HepG2 (cell line): Measurements from ENCODE around the gene ABCB4. TPM values are rescaled to one million over a fixed set of nuclear protein-coding genes. Genes with fewer than 3 reads are reported as not detected.

Experiments used
- ATAC-seq: fragments of 200-7000 bp; cut with Tn5 transposase; 3 replicates; pipeline ENCODE4 v1.9.1; 2020; ENCODE audit warnings: mild to moderate bottlenecking, moderate library complexity
- BruUV-seq: library from RNA; stranded (reverse); fragments of 400-500 nt; replicated peaks from 2 replicates; lab custom pipeline; 2021; lab: Mats Ljungman, UMichigan
- CTCF ChIA-PET: fragments of 300-600 bp; formaldehyde crosslinking; extraction: SDS; loops from one replicate; lab custom pipeline; 2021; ENCODE audit warnings: low total read pairs, inconsistent platforms, low intra/inter-chr PET ratio; lab: Yijun Ruan, JAX
- POLR2A ChIA-PET: fragments of 350-600 bp; sonication (Branson Sonifier 250); formaldehyde crosslinking; loops from one replicate; lab custom pipeline; 2020; ENCODE audit warnings: antibody characterized with exemption, inconsistent platforms; lab: Yijun Ruan, JAX
- DNase-seq: peaks from one replicate; pipeline ENCODE4 v3.0.0-alpha.2; 2015; ENCODE audit warnings: low spot score
- FAIRE-seq: peaks from 3 replicates; lab custom pipeline; 2011; peaks lifted over from hg19 to GRCh38; lab: Jason Lieb, UNC
- H2AFZ ChIP-seq: one replicate; pipeline ENCODE4 v1.6.1; 2011; ENCODE audit warnings: low read length, inconsistent platforms
- H3K27ac ChIP-seq: fragments of 300-600 bp; 3 replicates; pipeline ENCODE4 v1.8.0; 2011; ENCODE audit warnings: mixed run types, mild to moderate bottlenecking, mixed read lengths, low read length, inconsistent platforms; ENCODE audit not compliant: insufficient read depth; ENCODE audit errors: extremely low read length
- H3K27me3 ChIP-seq, 2 experiments: fragments of 200-600 bp in 1 of 2; 2 replicates in 1 of 2; 3 replicates in 1 of 2; pipeline versions ENCODE4 v1.6.0 to v1.8.0; 2011; ENCODE audit warnings: low read length in 2 of 2, mild to moderate bottlenecking in 2 of 2, moderate library complexity in 2 of 2, inconsistent platforms in 1 of 2; ENCODE audit not compliant: insufficient read depth in 2 of 2, control insufficient read depth in 1 of 2
- H3K36me3 ChIP-seq, 2 experiments: fragments of 200-600 bp in 1 of 2; replicated peaks in 1 of 2; 2 replicates in 1 of 2; 3 replicates in 1 of 2; pipeline versions ENCODE4 v1.5.1 to v1.8.0; 2011; ENCODE audit warnings: low read length in 2 of 2, inconsistent platforms in 1 of 2; ENCODE audit not compliant: insufficient read depth in 2 of 2, control insufficient read depth in 1 of 2
- H3K4me1 ChIP-seq: 2 replicates; pipeline ENCODE4 v1.5.1; 2012; ENCODE audit warnings: low read length, inconsistent platforms; ENCODE audit not compliant: insufficient read depth
- H3K4me2 ChIP-seq: 2 replicates; pipeline ENCODE4 v1.6.0; 2011; ENCODE audit warnings: low read depth, low read length, inconsistent platforms
- H3K4me3 ChIP-seq, 3 experiments: fragments of 200-600 bp in 1 of 3; sonication (generic), shearing (Covaris generic) in 1 of 3; replicated peaks in 1 of 3; 2 replicates each; pipeline ENCODE4 v1.5.1; 2011 to 2016; ENCODE audit warnings: low read length in 3 of 3, inconsistent platforms in 2 of 3, low read depth in 2 of 3, mild to moderate bottlenecking in 2 of 3, control low read depth in 1 of 3, mixed read lengths in 1 of 3; ENCODE audit not compliant: insufficient read depth in 1 of 3
- H3K79me2 ChIP-seq: one replicate; pipeline ENCODE4 v1.6.1; 2011; ENCODE audit warnings: low read length, inconsistent platforms; ENCODE audit not compliant: insufficient read depth
- H3K9ac ChIP-seq: 2 replicates; pipeline ENCODE4 v1.6.0; 2011; ENCODE audit warnings: mild to moderate bottlenecking, low read depth, low read length, inconsistent platforms; ENCODE audit not compliant: insufficient read depth
- H3K9me3 ChIP-seq: 2 replicates; pipeline ENCODE4 v1.5.1; 2012; ENCODE audit warnings: mild to moderate bottlenecking, low read length
- H4K20me1 ChIP-seq: 2 replicates; pipeline ENCODE4 v1.6.0; 2011; ENCODE audit warnings: inconsistent platforms, mild to moderate bottlenecking, low read length, moderate library complexity; ENCODE audit not compliant: insufficient read depth
- MAFF ChIP-seq: IDR thresholded peaks from 2 replicates; pipeline ENCODE4 v1.6.1; 2011; ENCODE audit warnings: low read depth, low read length, improper control_type of control experiment
- NFATC3 ChIP-seq: sonication (generic); formaldehyde crosslinking; IDR thresholded peaks from 2 replicates; pipeline ENCODE4 v1.5.1; 2020; ENCODE audit warnings: mild to moderate bottlenecking, missing genetic modification reagents
- RFX5 ChIP-seq: IDR thresholded peaks from 2 replicates; pipeline ENCODE4 v1.6.1; 2011; ENCODE audit warnings: low read depth, low read length, improper control_type of control experiment
- TBX2 ChIP-seq: sonication (generic); formaldehyde crosslinking; IDR thresholded peaks from 2 replicates; pipeline ENCODE4 v1.5.0; 2020; ENCODE audit warnings: missing genetic modification reagents, mild to moderate bottlenecking, borderline replicate concordance
- ZBTB38 ChIP-seq: sonication (generic); formaldehyde crosslinking; IDR thresholded peaks from 2 replicates; pipeline ENCODE4 v1.5.1; 2020; ENCODE audit warnings: mild to moderate bottlenecking, missing genetic modification reagents
- ZFP91 ChIP-seq: sonication (generic); formaldehyde crosslinking; IDR thresholded peaks from 2 replicates; pipeline ENCODE4 v1.9.0; 2022; ENCODE audit warnings: missing genetic modification reagents, mild to moderate bottlenecking, borderline replicate concordance
- ZMYM4 ChIP-seq: sonication (generic); formaldehyde crosslinking; IDR thresholded peaks from 2 replicates; pipeline ENCODE4 v1.8.1; 2023; ENCODE audit warnings: mild to moderate bottlenecking, missing genetic modification reagents
- ZNF382 ChIP-seq: sonication (generic); formaldehyde crosslinking; IDR thresholded peaks from 2 replicates; pipeline ENCODE4 v1.5.0; 2020; ENCODE audit warnings: missing genetic modification reagents, mild to moderate bottlenecking, borderline replicate concordance
- ZNF503 ChIP-seq: sonication (generic); formaldehyde crosslinking; IDR thresholded peaks from 2 replicates; pipeline ENCODE4 v1.4.0; 2020; ENCODE audit warnings: missing genetic modification reagents
- WGBS: methylation state at CpG from one replicate; pipeline ENCODE4 v1.1.6; 2017; ENCODE audit warnings: low lambda C conversion rate; 5-methylcytosine and 5-hydroxymethylcytosine counted together
- in situ Hi-C: cut with HindIII; loops from 2 replicates; pipeline ENCODE4 v1.10.0; 2017; ENCODE audit warnings: low pct_unique_long_range_greater_than_20kb; ENCODE audit not compliant: extremely low pct_ligation_motif_present
- intact Hi-C: fragments of 100-400 bp; cut with micrococcal nuclease; formaldehyde crosslinking; loops from one replicate; pipeline ENCODE4 v1.10.0; 2022; ENCODE audit not compliant: unreplicated experiment
- polyA plus RNA-seq, 8 experiments: library from polyadenylated mRNA; depleted of rRNA in 3 of 8; stranded (reverse) in 7 of 8; unstranded in 1 of 8; fragments of >200 nt; fragmentation: Illumina TruSeq in 4 of 8; extraction: Trizol in 4 of 8; gene quantifications; 2 replicates each; pipeline versions ENCODE4 v1.2.1 to v1.2.3, GENCODE V29; 2011 to 2016; ENCODE audit warnings: low read depth in 4 of 8, missing spikeins in 1 of 8, mixed read lengths in 1 of 8; ENCODE audit not compliant: insufficient read depth in 1 of 8
- total RNA-seq, 5 experiments: library from RNA; depleted of rRNA; stranded (reverse); fragments of >200 nt; fragmentation: Illumina TruSeq; extraction: Trizol; gene quantifications; 2 replicates each; pipeline ENCODE4 v1.2.3, GENCODE V29; 2016; ENCODE audit warnings: low read depth in 1 of 5
- TF ChIP-seq, protein P1 (sequence below): sonication (generic); formaldehyde crosslinking; IDR thresholded peaks from 2 replicates; pipeline ENCODE4 v1.5.1; 2020; ENCODE audit warnings: mild to moderate bottlenecking, missing genetic modification reagents, moderate library complexity
- TF ChIP-seq, protein P2 (sequence below): sonication (generic); formaldehyde crosslinking; IDR thresholded peaks from 2 replicates; pipeline ENCODE4 v1.4.0; 2020; ENCODE audit warnings: low read depth, mild to moderate bottlenecking, missing genetic modification reagents
- TF ChIP-seq, protein P3 (sequence below): sonication (generic); formaldehyde crosslinking; IDR thresholded peaks from 2 replicates; pipeline ENCODE4 v1.4.0; 2020; ENCODE audit warnings: missing genetic modification reagents; ENCODE audit errors: not compliant biosample characterization

The ABCB4 gene
- total and polyA plus RNA-seq, 2 of the 13 experiments (the other 11 are each of a cell fraction or from before 2014, with no cell fraction given): 18.0 to 32.4 TPM

GRCh38 chr7:87375662-87376435 is 99.6 kb downstream of the ABCB4 start (continued):
- TF ChIP-seq ZNF503 (no peak), ZBTB38 (CRISPR knock-in tag) (no peak), NFATC3 (no peak), RFX5 (no peak)

GRCh38 chr7:87370660-87371180 is 104.8 kb downstream of the ABCB4 start:
- Histone ChIP-seq H3K4me2 (no peak overlapping the region), H2AFZ (no peak overlapping the region), H3K36me3 (peaks cover 2 to 3% of the 10 kb centered on the region in 2 experiments; a peak in 3 of 5 replicates), H3K79me2 (no peaks in the 10 kb centered on the region), H3K4me3 (no peak overlapping the region), H3K4me1 (peaks cover 5% of the 10 kb centered on the region; the same call in 1 of the 2 replicates), H3K9ac (no peak overlapping the region), H3K9me3 (no peaks in the 10 kb centered on the region), H4K20me1 (no peaks in the 10 kb centered on the region), H3K27me3 (no peaks in the 10 kb centered on the region), H3K27ac (no peak overlapping the region)
- ChIA-PET POLR2A (no interaction called here), CTCF (no interaction called here)
- intact Hi-C loops (no loop called here), in situ Hi-C loops (no loop called here)
- no TSS peak for BruUV-seq
- ATAC-seq (no peak), FAIRE-seq (no peak), DNase-seq (peak; percentile 8)
- 97% methylated on average over 1 of the region's 1 CpG for WGBS
- TF ChIP-seq, protein P1, sequence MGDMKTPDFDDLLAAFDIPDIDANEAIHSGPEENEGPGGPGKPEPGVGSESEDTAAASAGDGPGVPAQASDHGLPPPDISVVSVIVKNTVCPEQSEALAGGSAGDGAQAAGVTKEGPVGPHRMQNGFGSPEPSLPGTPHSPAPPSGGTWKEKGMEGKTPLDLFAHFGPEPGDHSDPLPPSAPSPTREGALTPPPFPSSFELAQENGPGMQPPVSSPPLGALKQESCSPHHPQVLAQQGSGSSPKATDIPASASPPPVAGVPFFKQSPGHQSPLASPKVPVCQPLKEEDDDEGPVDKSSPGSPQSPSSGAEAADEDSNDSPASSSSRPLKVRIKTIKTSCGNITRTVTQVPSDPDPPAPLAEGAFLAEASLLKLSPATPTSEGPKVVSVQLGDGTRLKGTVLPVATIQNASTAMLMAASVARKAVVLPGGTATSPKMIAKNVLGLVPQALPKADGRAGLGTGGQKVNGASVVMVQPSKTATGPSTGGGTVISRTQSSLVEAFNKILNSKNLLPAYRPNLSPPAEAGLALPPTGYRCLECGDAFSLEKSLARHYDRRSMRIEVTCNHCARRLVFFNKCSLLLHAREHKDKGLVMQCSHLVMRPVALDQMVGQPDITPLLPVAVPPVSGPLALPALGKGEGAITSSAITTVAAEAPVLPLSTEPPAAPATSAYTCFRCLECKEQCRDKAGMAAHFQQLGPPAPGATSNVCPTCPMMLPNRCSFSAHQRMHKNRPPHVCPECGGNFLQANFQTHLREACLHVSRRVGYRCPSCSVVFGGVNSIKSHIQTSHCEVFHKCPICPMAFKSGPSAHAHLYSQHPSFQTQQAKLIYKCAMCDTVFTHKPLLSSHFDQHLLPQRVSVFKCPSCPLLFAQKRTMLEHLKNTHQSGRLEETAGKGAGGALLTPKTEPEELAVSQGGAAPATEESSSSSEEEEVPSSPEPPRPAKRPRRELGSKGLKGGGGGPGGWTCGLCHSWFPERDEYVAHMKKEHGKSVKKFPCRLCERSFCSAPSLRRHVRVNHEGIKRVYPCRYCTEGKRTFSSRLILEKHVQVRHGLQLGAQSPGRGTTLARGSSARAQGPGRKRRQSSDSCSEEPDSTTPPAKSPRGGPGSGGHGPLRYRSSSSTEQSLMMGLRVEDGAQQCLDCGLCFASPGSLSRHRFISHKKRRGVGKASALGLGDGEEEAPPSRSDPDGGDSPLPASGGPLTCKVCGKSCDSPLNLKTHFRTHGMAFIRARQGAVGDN (CRISPR knock-in tag): no peak
- TF ChIP-seq MAFF: peak; percentile 96
- no peak for TF ChIP-seq TBX2 (CRISPR knock-in tag)
- TF ChIP-seq, protein P2, sequence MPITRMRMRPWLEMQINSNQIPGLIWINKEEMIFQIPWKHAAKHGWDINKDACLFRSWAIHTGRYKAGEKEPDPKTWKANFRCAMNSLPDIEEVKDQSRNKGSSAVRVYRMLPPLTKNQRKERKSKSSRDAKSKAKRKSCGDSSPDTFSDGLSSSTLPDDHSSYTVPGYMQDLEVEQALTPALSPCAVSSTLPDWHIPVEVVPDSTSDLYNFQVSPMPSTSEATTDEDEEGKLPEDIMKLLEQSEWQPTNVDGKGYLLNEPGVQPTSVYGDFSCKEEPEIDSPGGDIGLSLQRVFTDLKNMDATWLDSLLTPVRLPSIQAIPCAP (CRISPR knock-in tag): no peak
- TF ChIP-seq ZMYM4 (CRISPR knock-in tag): no peak
- TF ChIP-seq, protein P3, sequence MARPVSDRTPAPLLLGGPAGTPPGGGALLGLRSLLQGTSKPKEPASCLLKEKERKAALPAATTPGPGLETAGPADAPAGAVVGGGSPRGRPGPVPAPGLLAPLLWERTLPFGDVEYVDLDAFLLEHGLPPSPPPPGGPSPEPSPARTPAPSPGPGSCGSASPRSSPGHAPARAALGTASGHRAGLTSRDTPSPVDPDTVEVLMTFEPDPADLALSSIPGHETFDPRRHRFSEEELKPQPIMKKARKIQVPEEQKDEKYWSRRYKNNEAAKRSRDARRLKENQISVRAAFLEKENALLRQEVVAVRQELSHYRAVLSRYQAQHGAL (CRISPR knock-in tag): no peak
- no peak for TF ChIP-seq ZNF382 (CRISPR knock-in tag)
- TF ChIP-seq ZFP91 (CRISPR knock-in tag): no peak
